ENCODE measurements around the gene CRHR2. TPM values are rescaled to one million over a fixed set of nuclear protein-coding genes. Genes with fewer than 3 reads are reported as not detected.

CRHR2 gene
- total and polyA plus RNA-seq, 8 donors, result not detected

- DNase-seq, result no peak
- peaks cover 3 to 21% (median 16%) of the 10 kb centered on the region in 4 donors for H3K9me3 ChIP-seq
- H3K27ac ChIP-seq, result no peak overlapping the region
- no peaks in the 10 kb centered on the region for H3K36me3 ChIP-seq
- H3K4me1 ChIP-seq, result no peaks in the 10 kb centered on the region
- intact Hi-C loops (cut with DNase I; ENCODE audit: low total_unique reads), result no loop called here
- no peak overlapping the region for H3K4me3 ChIP-seq
- 93 to 100% (median 96%) methylated on average over 1 of the region's 1 CpG for WGBS, 5 donors
- TF ChIP-seq EP300 (IDR thresholded peaks at IDR 0.05), result no peak
- TF ChIP-seq POLR2A (IDR thresholded peaks at IDR 0.05), result no peak
- no peak for TF ChIP-seq CTCF (IDR thresholded peaks at IDR 0.05)
- TF ChIP-seq POLR2AphosphoS5 (IDR thresholded peaks at IDR 0.05), result no peak
- no peaks in the 10 kb centered on the region for H3K27me3 ChIP-seq
These were observed 31.9 kb upstream of the CRHR2 start for GRCh38 chr7:30714129-30714528.

- WGBS, 5 donors, result 79 to 87% (median 80%) methylated on average over 6 of the region's 6 CpGs
- no peak overlapping the region for H3K4me3 ChIP-seq
- no peak for TF ChIP-seq CTCF (IDR thresholded peaks at IDR 0.05)
- TF ChIP-seq EP300 (IDR thresholded peaks at IDR 0.05), result no peak
- H3K27ac ChIP-seq, result no peak overlapping the region
- H3K36me3 ChIP-seq, result no peaks in the 10 kb centered on the region
- no peak for DNase-seq
- no peaks in the 10 kb centered on the region for H3K4me1 ChIP-seq
- intact Hi-C loops (cut with DNase I; ENCODE audit: low total_unique reads), result no loop called here
- H3K27me3 ChIP-seq, result no peaks in the 10 kb centered on the region
- peaks cover under 1 to 13% (median 9%) of the 10 kb centered on the region in 4 donors for H3K9me3 ChIP-seq
These were observed 31.1 kb upstream of the CRHR2 start for GRCh38 chr7:30713392-30713791.

GRCh38 chr7:30710669-30711068, 28.4 kb upstream of the CRHR2 start:
- intact Hi-C loops (cut with DNase I; ENCODE audit: low total_unique reads), result no loop called here
- 75 to 89% (median 81%) methylated on average over 4 of the region's 4 CpGs for WGBS, 5 donors
- DNase-seq, result no peak

GRCh38 chr7:30709549-30709948, 27.3 kb upstream of the CRHR2 start:
- Histone ChIP-seq H3K9me3 (no peaks in the 10 kb centered on the region), H3K27ac (no peak overlapping the region), H3K4me3 (no peak overlapping the region), H3K36me3 (no peaks in the 10 kb centered on the region), H3K4me1 (peaks cover 0 to 6% (median 0%) of the 10 kb centered on the region in 4 donors), H3K27me3 (no peaks in the 10 kb centered on the region)
- WGBS, 5 donors, result 56 to 78% (median 65%) methylated on average over 6 of the region's 6 CpGs
- intact Hi-C loops (cut with DNase I; ENCODE audit: low total_unique reads), result no loop called here
- no peak for TF ChIP-seq EP300 (IDR thresholded peaks at IDR 0.05)
- TF ChIP-seq POLR2A (IDR thresholded peaks at IDR 0.05), result no peak
- no peak for TF ChIP-seq CTCF (IDR thresholded peaks at IDR 0.05)
- no peak for TF ChIP-seq POLR2AphosphoS5 (IDR thresholded peaks at IDR 0.05)
- no peak for DNase-seq

More at GRCh38 chr7:30710669-30711068, 28.4 kb upstream of the CRHR2 start:
- TF ChIP-seq POLR2A (IDR thresholded peaks at IDR 0.05), result no peak
- no peak for TF ChIP-seq EP300 (IDR thresholded peaks at IDR 0.05)
- no peak for TF ChIP-seq POLR2AphosphoS5 (IDR thresholded peaks at IDR 0.05)
- no peak for TF ChIP-seq CTCF (IDR thresholded peaks at IDR 0.05)
- H3K27ac ChIP-seq, result no peak overlapping the region
- H3K27me3 ChIP-seq, result no peaks in the 10 kb centered on the region
- no peak overlapping the region for H3K4me3 ChIP-seq
- peaks cover 0 to 6% (median 0%) of the 10 kb centered on the region in 4 donors for H3K4me1 ChIP-seq
- no peaks in the 10 kb centered on the region for H3K36me3 ChIP-seq
- no peaks in the 10 kb centered on the region for H3K9me3 ChIP-seq
